Osteocyte (in vitro differentiated cells): ENCODE measurements around the gene FGFR1OP2. TPM values are rescaled to one million over a fixed set of nuclear protein-coding genes. Genes with fewer than 3 reads are reported as not detected.

ENCODE experiments used
- DNase-seq: peaks from one replicate; pipeline ENCODE4 v3.0.0; 2021; ENCODE audit warnings: mixed read lengths; ENCODE audit not compliant: unreplicated experiment; ENCODE audit errors: extremely low spot score
- H3K27ac Mint-ChIP-seq: one replicate; pipeline ENCODE4 v1.8.0; 2021; ENCODE audit warnings: mild to moderate bottlenecking, mixed read lengths; ENCODE audit not compliant: unreplicated experiment
- H3K27me3 Mint-ChIP-seq: one replicate; pipeline ENCODE4 v1.8.0; 2021; ENCODE audit warnings: mixed read lengths; ENCODE audit not compliant: unreplicated experiment
- H3K36me3 Mint-ChIP-seq: one replicate; pipeline ENCODE4 v1.8.0; 2021; ENCODE audit warnings: mixed read lengths; ENCODE audit not compliant: unreplicated experiment
- H3K4me1 Mint-ChIP-seq: one replicate; pipeline ENCODE4 v1.8.0; 2021; ENCODE audit warnings: mixed read lengths; ENCODE audit not compliant: unreplicated experiment
- H3K4me3 Mint-ChIP-seq: one replicate; pipeline ENCODE4 v1.8.0; 2021; ENCODE audit warnings: mild to moderate bottlenecking, moderate library complexity, mixed read lengths; ENCODE audit not compliant: unreplicated experiment
- H3K9me3 Mint-ChIP-seq: one replicate; pipeline ENCODE4 v1.8.0; 2021; ENCODE audit warnings: mixed read lengths; ENCODE audit not compliant: unreplicated experiment
- total RNA-seq: library from RNA; stranded (reverse); gene quantifications from 2 replicates; pipeline ENCODE4 v1.2.1, GENCODE V29; 2021
- TF ChIP-seq, protein P1 (sequence below): fragments of 200-600 bp; sonication (generic); IDR thresholded peaks from 2 replicates; pipeline ENCODE4 v1.5.0; 2021; ENCODE audit warnings: antibody characterized with exemption, mild to moderate bottlenecking, moderate library complexity

The FGFR1OP2 gene
- total RNA-seq, 1 donor from 2014 or later: 44.4 TPM

DNA sequence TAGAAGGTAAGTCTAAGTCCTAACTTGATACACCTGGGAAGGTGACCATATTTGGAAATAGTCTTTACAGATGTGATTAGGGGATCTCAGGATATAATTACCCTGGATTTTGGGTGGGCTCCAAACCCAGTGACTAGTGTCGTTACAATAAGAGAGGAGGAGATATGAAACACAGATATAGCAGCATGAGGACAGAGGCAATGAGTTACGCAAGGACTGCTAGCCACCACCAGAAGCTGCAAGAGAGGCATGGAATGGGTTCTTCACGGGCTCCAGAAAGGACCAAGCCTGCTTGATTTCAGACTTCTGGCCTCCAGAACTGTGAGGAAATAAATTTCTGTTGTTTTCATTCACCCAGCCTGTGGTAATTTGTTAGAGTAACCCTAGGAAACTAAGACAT, 28.6 kb downstream of the FGFR1OP2 start:
- no peak for DNase-seq
- Mint-ChIP-seq H3K4me3 (no peak overlapping the region), H3K27ac (no peak overlapping the region), H3K36me3 (peaks cover 40% of the 10 kb centered on the region), H3K9me3 (no peaks in the 10 kb centered on the region), H3K4me1 (no peaks in the 10 kb centered on the region), H3K27me3 (no peaks in the 10 kb centered on the region)
- TF ChIP-seq, protein P1, sequence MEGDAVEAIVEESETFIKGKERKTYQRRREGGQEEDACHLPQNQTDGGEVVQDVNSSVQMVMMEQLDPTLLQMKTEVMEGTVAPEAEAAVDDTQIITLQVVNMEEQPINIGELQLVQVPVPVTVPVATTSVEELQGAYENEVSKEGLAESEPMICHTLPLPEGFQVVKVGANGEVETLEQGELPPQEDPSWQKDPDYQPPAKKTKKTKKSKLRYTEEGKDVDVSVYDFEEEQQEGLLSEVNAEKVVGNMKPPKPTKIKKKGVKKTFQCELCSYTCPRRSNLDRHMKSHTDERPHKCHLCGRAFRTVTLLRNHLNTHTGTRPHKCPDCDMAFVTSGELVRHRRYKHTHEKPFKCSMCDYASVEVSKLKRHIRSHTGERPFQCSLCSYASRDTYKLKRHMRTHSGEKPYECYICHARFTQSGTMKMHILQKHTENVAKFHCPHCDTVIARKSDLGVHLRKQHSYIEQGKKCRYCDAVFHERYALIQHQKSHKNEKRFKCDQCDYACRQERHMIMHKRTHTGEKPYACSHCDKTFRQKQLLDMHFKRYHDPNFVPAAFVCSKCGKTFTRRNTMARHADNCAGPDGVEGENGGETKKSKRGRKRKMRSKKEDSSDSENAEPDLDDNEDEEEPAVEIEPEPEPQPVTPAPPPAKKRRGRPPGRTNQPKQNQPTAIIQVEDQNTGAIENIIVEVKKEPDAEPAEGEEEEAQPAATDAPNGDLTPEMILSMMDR: no peak

DNA sequence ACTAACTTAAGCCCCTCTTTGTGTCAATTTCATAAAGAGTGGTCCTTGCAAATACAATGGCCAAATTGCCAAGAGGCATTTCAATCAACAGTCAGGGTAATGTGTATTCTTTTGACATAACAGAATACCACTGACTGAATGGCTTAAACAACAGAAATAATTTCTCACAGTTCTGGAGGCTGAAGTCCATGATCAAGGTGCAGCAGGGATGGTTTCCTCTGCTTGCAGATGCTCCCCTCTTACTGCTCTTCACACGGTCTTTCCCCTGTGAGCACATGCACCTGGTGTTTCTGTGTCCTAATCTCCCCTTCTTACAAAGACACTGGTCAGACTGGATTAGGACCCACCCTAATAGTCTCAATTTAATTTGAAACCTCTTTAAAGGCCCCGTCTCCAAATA, 31.9 kb downstream of the FGFR1OP2 start:
- DNase-seq: no peak
- H3K9me3 Mint-ChIP-seq: no peaks in the 10 kb centered on the region
- no peaks in the 10 kb centered on the region for H3K27me3 Mint-ChIP-seq
- no peaks in the 10 kb centered on the region for H3K4me1 Mint-ChIP-seq
- peaks cover 41% of the 10 kb centered on the region for H3K36me3 Mint-ChIP-seq
- H3K4me3 Mint-ChIP-seq: no peak overlapping the region
- H3K27ac Mint-ChIP-seq: no peak overlapping the region
- TF ChIP-seq, protein P1: no peak

DNA sequence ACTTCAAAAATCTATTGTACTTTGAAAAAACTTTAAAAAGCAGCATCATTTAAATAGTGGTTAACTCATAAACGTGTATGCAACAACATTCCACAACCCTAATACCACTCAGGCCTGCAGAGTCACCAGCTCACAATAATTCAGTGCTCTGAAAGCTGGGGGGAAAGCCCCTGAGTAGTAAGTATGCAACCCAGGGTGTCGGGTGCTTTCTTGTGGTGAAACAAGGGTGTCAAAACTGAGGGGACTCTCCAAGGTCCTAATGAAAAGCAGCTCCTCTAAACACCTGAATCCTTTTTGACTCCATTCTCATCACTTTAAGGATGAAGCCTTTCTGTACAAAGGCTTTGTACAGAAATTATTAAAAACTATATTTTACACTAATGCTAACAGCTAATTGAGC, 33.7 kb downstream of the FGFR1OP2 start:
- no peak overlapping the region for H3K27ac Mint-ChIP-seq
- H3K36me3 Mint-ChIP-seq: peaks cover 38% of the 10 kb centered on the region

DNA sequence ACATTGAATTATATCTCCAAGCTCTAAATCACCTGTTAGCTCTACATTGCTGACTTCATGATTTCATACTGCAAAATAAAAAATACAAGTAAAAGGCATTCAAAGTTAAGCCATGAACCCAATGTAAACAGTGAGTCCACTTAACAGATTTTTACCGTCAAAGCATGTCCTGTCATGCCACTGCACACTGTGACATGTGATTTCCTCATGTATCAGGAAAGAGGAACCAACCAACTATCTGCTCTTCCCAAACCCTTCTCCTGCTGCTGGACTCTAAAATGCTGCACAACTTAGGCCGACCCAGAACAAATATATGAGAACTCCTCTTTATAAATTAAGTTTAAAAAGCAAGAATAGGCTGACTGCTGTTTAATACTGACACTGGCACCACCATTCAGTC, 38.4 kb downstream of the FGFR1OP2 start:
- H3K27me3 Mint-ChIP-seq: no peaks in the 10 kb centered on the region
- H3K4me1 Mint-ChIP-seq: no peaks in the 10 kb centered on the region
- H3K27ac Mint-ChIP-seq: no peak overlapping the region
- TF ChIP-seq, protein P1: no peak
- H3K4me3 Mint-ChIP-seq: no peak overlapping the region
- peaks cover 33% of the 10 kb centered on the region for H3K36me3 Mint-ChIP-seq
- H3K9me3 Mint-ChIP-seq: no peaks in the 10 kb centered on the region
- no peak for DNase-seq

More for the DNA sequence above, 33.7 kb downstream of the FGFR1OP2 start:
- Mint-ChIP-seq H3K4me1 (no peaks in the 10 kb centered on the region), H3K27me3 (no peaks in the 10 kb centered on the region), H3K9me3 (no peaks in the 10 kb centered on the region), H3K4me3 (no peak overlapping the region)
- TF ChIP-seq, protein P1: no peak
- DNase-seq: no peak

DNA sequence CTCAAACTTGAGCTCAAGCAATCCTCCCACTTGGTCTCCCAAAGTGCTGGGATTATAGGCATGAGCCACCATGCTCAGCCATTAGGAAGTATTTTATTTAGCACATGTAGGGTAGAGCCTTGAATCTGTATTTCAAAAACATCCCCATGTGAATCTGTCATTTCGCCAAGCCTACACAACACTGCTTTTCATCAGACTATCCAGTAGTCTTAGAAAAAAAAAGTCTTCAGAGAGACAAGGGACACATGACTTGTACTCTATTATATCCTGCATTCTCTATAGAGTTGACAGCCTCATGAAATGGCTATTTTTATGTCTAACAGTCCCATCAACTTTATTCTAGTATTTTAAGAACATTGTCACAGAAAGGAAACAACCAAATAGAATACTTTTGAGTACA, 40.5 kb downstream of the FGFR1OP2 start:
- TF ChIP-seq, protein P1: no peak
- no peak for DNase-seq
- Mint-ChIP-seq H3K27me3 (no peaks in the 10 kb centered on the region), H3K9me3 (no peaks in the 10 kb centered on the region), H3K4me3 (no peak overlapping the region), H3K36me3 (peaks cover 42% of the 10 kb centered on the region), H3K4me1 (no peaks in the 10 kb centered on the region), H3K27ac (no peak overlapping the region)
